ENCODE measurements around the gene PLCL2.

Gene PLCL2

GRCh38 chr3:16893618-16894200 is 9.0 kb downstream of the PLCL2 start:
- no peak for DNase-seq (ENCODE audit: low read depth)

GRCh38 chr3:16896094-16896627 is 11.4 kb downstream of the PLCL2 start:
- DNase-seq (ENCODE audit: low read depth): no peak

GRCh38 chr3:16896820-16897219 is 12.1 kb downstream of the PLCL2 start:
- DNase-seq (ENCODE audit: low read depth): no peak

GRCh38 chr3:16897254-16897926 is 12.6 kb downstream of the PLCL2 start:
- no peak for DNase-seq (ENCODE audit: low read depth)

GRCh38 chr3:16898595-16899395 is 14.0 kb downstream of the PLCL2 start:
- no peak for DNase-seq (ENCODE audit: low read depth)

- no peak for DNase-seq (ENCODE audit: low read depth)
Observed at GRCh38 chr3:16899919-16900318, 15.2 kb downstream of the PLCL2 start.

- no peak for DNase-seq (ENCODE audit: low read depth)
Observed at GRCh38 chr3:16900779-16901440, 16.2 kb downstream of the PLCL2 start.

- DNase-seq (ENCODE audit: low read depth): no peak
Observed at GRCh38 chr3:16904423-16905417, 20.0 kb downstream of the PLCL2 start.

- DNase-seq (ENCODE audit: low read depth): no peak
Observed at GRCh38 chr3:16905704-16906103, 20.9 kb downstream of the PLCL2 start.

GRCh38 chr3:16906682-16907081 is 21.9 kb downstream of the PLCL2 start:
- DNase-seq (ENCODE audit: low read depth): no peak

GRCh38 chr3:16907243-16907642 is 22.5 kb downstream of the PLCL2 start:
- no peak for DNase-seq (ENCODE audit: low read depth)

- no peak for DNase-seq (ENCODE audit: low read depth)
Observed at GRCh38 chr3:16908016-16908807, 23.5 kb downstream of the PLCL2 start.

GRCh38 chr3:16908896-16909295 is 24.1 kb downstream of the PLCL2 start:
- DNase-seq (ENCODE audit: low read depth): no peak

- no peak for DNase-seq (ENCODE audit: low read depth)
Observed at GRCh38 chr3:16909802-16910201, 25.0 kb downstream of the PLCL2 start.

GRCh38 chr3:16910207-16910606 is 25.5 kb downstream of the PLCL2 start:
- no peak for DNase-seq (ENCODE audit: low read depth)

- peak; percentile 46 for DNase-seq (ENCODE audit: low read depth)
Observed at GRCh38 chr3:16911916-16912315, 27.2 kb downstream of the PLCL2 start.

GRCh38 chr3:16912400-16913263 is 27.9 kb downstream of the PLCL2 start:
- no peak for DNase-seq (ENCODE audit: low read depth)

- no peak for DNase-seq (ENCODE audit: low read depth)
Observed at GRCh38 chr3:16913264-16913580, 28.5 kb downstream of the PLCL2 start.

- no peak for DNase-seq (ENCODE audit: low read depth)
Observed at GRCh38 chr3:16916840-16917239, 32.1 kb downstream of the PLCL2 start.

Measured in HS-27A (cell line).